Right kidney (tissue), 1 donor: ENCODE measurements around the gene TXNDC11.

Source experiments
- DNase-seq: peaks from one replicate; pipeline ENCODE4 v3.0.0-alpha.2; 2016

TXNDC11 gene

GRCh38 chr16:11674818-11675560 is 67.7 kb downstream of the TXNDC11 start:
- no peak for DNase-seq

GRCh38 chr16:11674001-11674817 is 68.4 kb downstream of the TXNDC11 start:
- no peak for DNase-seq

- DNase-seq = no peak
Observed at GRCh38 chr16:11673091-11674000, 69.3 kb downstream of the TXNDC11 start.

GRCh38 chr16:11672206-11673090 is 70.2 kb downstream of the TXNDC11 start:
- no peak for DNase-seq

GRCh38 chr16:11671676-11672075 is 71.0 kb downstream of the TXNDC11 start:
- no peak for DNase-seq

GRCh38 chr16:11671271-11671670 is 71.4 kb downstream of the TXNDC11 start:
- no peak for DNase-seq

- no peak for DNase-seq
Observed at GRCh38 chr16:11670171-11671131, 72.2 kb downstream of the TXNDC11 start.

- DNase-seq = no peak
Observed at GRCh38 chr16:11669380-11670146, 73.1 kb downstream of the TXNDC11 start.

- peak; percentile 55 for DNase-seq
Observed at GRCh38 chr16:11668623-11669379, 73.9 kb downstream of the TXNDC11 start.

- DNase-seq = peak; percentile 74
Observed at GRCh38 chr16:11667824-11668622, 74.6 kb downstream of the TXNDC11 start, which contains the start of gene SNN. Gene SNN (plus strand): TSS chr16:11668455. CDS start chr16:11676060, 7,605 bp downstream.

GRCh38 chr16:11667221-11667823 is 75.3 kb downstream of the TXNDC11 start:
- no peak for DNase-seq

GRCh38 chr16:11666103-11667055 is 76.3 kb downstream of the TXNDC11 start:
- DNase-seq = no peak

- no peak for DNase-seq
Observed at GRCh38 chr16:11665071-11665491, 77.6 kb downstream of the TXNDC11 start.

GRCh38 chr16:11662582-11662981 is 80.1 kb downstream of the TXNDC11 start:
- no peak for DNase-seq

GRCh38 chr16:11660565-11660964 is 82.1 kb downstream of the TXNDC11 start:
- no peak for DNase-seq
